H1 (cell line): ENCODE results near the gene CYP27B1. TPM values are rescaled to one million over a fixed set of nuclear protein-coding genes. Genes with fewer than 3 reads are reported as not detected.

ENCODE experiments used
- CTCF ChIA-PET: fragments of 300-600 bp; sonication (Branson Sonifier 250); formaldehyde crosslinking; loops from one replicate; lab custom pipeline; 2021; ENCODE audit not compliant: partially characterized antibody; lab: Charles Lee
- POLR2A ChIA-PET: fragments of 300-600 bp; sonication (Branson Sonifier 250); formaldehyde crosslinking; loops from one replicate; lab custom pipeline; 2021; ENCODE audit warnings: inconsistent platforms; ENCODE audit not compliant: partially characterized antibody; lab: Charles Lee
- DNase-seq, 2 experiments: peaks; one replicate each; pipeline versions ENCODE4 v3.0.0 to v3.0.0-alpha.2; 2010 to 2022; ENCODE audit warnings: low spot score in 2 of 2, low read depth in 1 of 2, mixed read lengths in 1 of 2
- FAIRE-seq: peaks from 2 replicates; lab custom pipeline; 2011; peaks lifted over from hg19 to GRCh38; lab: Jason Lieb, UNC
- H2AFZ ChIP-seq: 2 replicates; pipeline ENCODE4 v1.8.1; 2012; ENCODE audit warnings: low read length, inconsistent platforms
- H2AK5ac ChIP-seq: 2 replicates; pipeline ENCODE4 v1.6.1; 2013; ENCODE audit warnings: low read depth, low read length
- H2BK120ac ChIP-seq: replicated peaks from 2 replicates; pipeline ENCODE3; 2013; ENCODE audit warnings: low read depth, low read length, inconsistent platforms
- H2BK12ac ChIP-seq: 2 replicates; pipeline ENCODE4 v1.6.1; 2013; ENCODE audit warnings: low read depth, low read length
- H2BK15ac ChIP-seq: 2 replicates; pipeline ENCODE4 v1.6.1; 2013; ENCODE audit warnings: low read length
- H2BK20ac ChIP-seq: 2 replicates; pipeline ENCODE4 v1.6.1; 2013; ENCODE audit warnings: low read length
- H2BK5ac ChIP-seq: 2 replicates; pipeline ENCODE4 v1.6.1; 2013; ENCODE audit warnings: low read depth, low read length
- H3K14ac ChIP-seq: 2 replicates; pipeline ENCODE4 v1.6.1; 2013; ENCODE audit warnings: inconsistent platforms; ENCODE audit not compliant: insufficient read length
- H3K18ac ChIP-seq: 2 replicates; pipeline ENCODE4 v1.6.1; 2013; ENCODE audit warnings: low read length; ENCODE audit errors: extremely low read depth
- H3K23ac ChIP-seq: 2 replicates; pipeline ENCODE4 v1.6.1; 2013; ENCODE audit warnings: inconsistent platforms; ENCODE audit not compliant: insufficient read length
- H3K23me2 ChIP-seq: 2 replicates; pipeline ENCODE4 v1.6.1; 2013; ENCODE audit warnings: low read depth, low read length
- H3K27ac ChIP-seq: 2 replicates; pipeline ENCODE4 v1.6.1; 2011; ENCODE audit warnings: low read depth, low read length, inconsistent platforms
- H3K27me3 ChIP-seq, 4 experiments: replicated peaks in 1 of 4; 1 replicate in 1 of 4; 2 replicates in 3 of 4; pipeline versions ENCODE4 v1.6.1 to v1.8.1; 2011 to 2013; ENCODE audit warnings: low read length in 3 of 4, mild to moderate bottlenecking in 3 of 4, inconsistent platforms in 2 of 4, mixed read lengths in 2 of 4, moderate library complexity in 1 of 4; ENCODE audit not compliant: control insufficient read depth in 3 of 4, insufficient read depth in 3 of 4; ENCODE audit errors: extremely low read depth in 1 of 4
- H3K36me3 ChIP-seq, 4 experiments: 2 replicates each; pipeline versions ENCODE4 v1.6.1 to v1.8.1; 2011 to 2013; ENCODE audit warnings: mild to moderate bottlenecking in 4 of 4, low read length in 3 of 4, moderate library complexity in 2 of 4, control low read depth in 1 of 4, inconsistent platforms in 1 of 4; ENCODE audit not compliant: insufficient read depth in 4 of 4, control insufficient read depth in 2 of 4
- H3K4ac ChIP-seq: replicated peaks from 2 replicates; pipeline ENCODE3; 2013; ENCODE audit warnings: low read length, low read depth, mixed read lengths, inconsistent platforms; ENCODE audit not compliant: insufficient read length
- H3K4me1 ChIP-seq, 4 experiments: replicated peaks in 1 of 4; 1 replicate in 1 of 4; 2 replicates in 3 of 4; pipeline versions ENCODE4 v1.6.1 to v1.8.1; 2011 to 2013; ENCODE audit warnings: low read length in 3 of 4, inconsistent platforms in 2 of 4, mixed read lengths in 1 of 4; ENCODE audit not compliant: insufficient read depth in 4 of 4, control insufficient read depth in 3 of 4
- H3K4me2 ChIP-seq, 2 experiments: 2 replicates each; pipeline versions ENCODE4 v1.6.1 to v1.8.1; 2011 to 2013; ENCODE audit warnings: low read depth in 2 of 2, low read length in 2 of 2, control low read depth in 1 of 2, inconsistent platforms in 1 of 2, mild to moderate bottlenecking in 1 of 2; ENCODE audit not compliant: insufficient read depth in 1 of 2
- H3K4me3 ChIP-seq, 4 experiments: fragments of 200-600, 300-600 bp in 1 of 4; sonication (generic), shearing (Covaris generic), sonication (Bioruptor Twin) in 1 of 4; 2 replicates each; pipeline versions ENCODE4 v1.5.1 to v1.8.1; 2011 to 2016; ENCODE audit warnings: low read length in 4 of 4, low read depth in 3 of 4, control low read depth in 2 of 4, inconsistent platforms in 2 of 4, mild to moderate bottlenecking in 2 of 4, mixed read lengths in 1 of 4, moderate library complexity in 1 of 4; ENCODE audit not compliant: insufficient read depth in 2 of 4; ENCODE audit errors: extremely low read depth in 1 of 4
- H3K56ac ChIP-seq: replicated peaks from 2 replicates; pipeline ENCODE3; 2013; ENCODE audit warnings: low read depth, mild to moderate bottlenecking, mixed read lengths, low read length, inconsistent platforms; ENCODE audit not compliant: insufficient read length
- H3K79me1 ChIP-seq: 2 replicates; pipeline ENCODE4 v1.6.1; 2013; ENCODE audit warnings: low read depth, low read length, control low read depth
- H3K79me2 ChIP-seq, 2 experiments: 2 replicates each; pipeline versions ENCODE4 v1.6.1 to v1.8.1; 2012 to 2013; ENCODE audit warnings: low read length in 2 of 2, mild to moderate bottlenecking in 2 of 2, inconsistent platforms in 1 of 2; ENCODE audit not compliant: insufficient read depth in 2 of 2, control insufficient read depth in 1 of 2
- H3K9ac ChIP-seq, 4 experiments: replicated peaks in 1 of 4; 1 replicate in 1 of 4; 2 replicates in 3 of 4; pipeline versions ENCODE4 v1.6.1 to v1.8.1; 2011 to 2013; ENCODE audit warnings: low read depth in 3 of 4, low read length in 3 of 4, control low read depth in 2 of 4, mild to moderate bottlenecking in 2 of 4, moderate library complexity in 2 of 4, inconsistent platforms in 1 of 4; ENCODE audit errors: extremely low read depth in 1 of 4
- H3K9me3 ChIP-seq, 2 experiments: 2 replicates each; pipeline versions ENCODE4 v1.6.1 to v1.8.1; 2012 to 2013; ENCODE audit warnings: mild to moderate bottlenecking in 2 of 2, moderate library complexity in 2 of 2, control low read depth in 1 of 2, inconsistent platforms in 1 of 2, low read depth in 1 of 2, low read length in 1 of 2, mixed read lengths in 1 of 2; ENCODE audit not compliant: insufficient read depth in 2 of 2
- H4K20me1 ChIP-seq, 2 experiments: replicated peaks in 1 of 2; 2 replicates each; pipeline versions ENCODE3 to v1.8.1; 2011 to 2013; ENCODE audit warnings: inconsistent platforms in 2 of 2, low read length in 2 of 2, mild to moderate bottlenecking in 1 of 2; ENCODE audit not compliant: insufficient read depth in 2 of 2, control insufficient read depth in 1 of 2
- H4K5ac ChIP-seq: 2 replicates; pipeline ENCODE4 v1.6.1; 2013; ENCODE audit warnings: low read length, low read depth, mixed read lengths, inconsistent platforms; ENCODE audit not compliant: insufficient read length
- H4K8ac ChIP-seq: 2 replicates; pipeline ENCODE4 v1.8.0; 2013; ENCODE audit warnings: mild to moderate bottlenecking, moderate library complexity, low read length, inconsistent platforms; ENCODE audit not compliant: insufficient read depth; ENCODE audit errors: extremely low read depth
- H4K91ac ChIP-seq: replicated peaks from 2 replicates; pipeline ENCODE3; 2013; ENCODE audit warnings: low read length, mixed read lengths, inconsistent platforms; ENCODE audit not compliant: insufficient read length
- ATF2 ChIP-seq: IDR thresholded peaks from 2 replicates; pipeline ENCODE4 v1.6.1; 2012; ENCODE audit warnings: low read length, inconsistent platforms
- CBX8 ChIP-seq: fragments of 300-800, 300-1000 bp; sonication (generic); IDR thresholded peaks from 2 replicates; pipeline ENCODE4 v1.7.1; 2016; ENCODE audit warnings: low read depth, low read length, borderline replicate concordance
- FOSL1 ChIP-seq: IDR thresholded peaks from 2 replicates; pipeline ENCODE4 v1.6.1; 2011; ENCODE audit warnings: mild to moderate bottlenecking, low read depth, low read length, moderate library complexity; ENCODE audit not compliant: insufficient read depth
- JUN ChIP-seq: IDR thresholded peaks from 2 replicates; pipeline ENCODE4 v1.6.1; 2011; ENCODE audit warnings: low read depth, mild to moderate bottlenecking, improper control_type of control experiment, low read length
- JUND ChIP-seq: IDR thresholded peaks from 2 replicates; pipeline ENCODE4 v1.6.1; 2011; ENCODE audit warnings: mild to moderate bottlenecking, improper control_type of control experiment, low read length
- WGBS, 2 experiments: shearing (Covaris generic) in 1 of 2; methylation state at CpG; one replicate each; pipeline versions ENCODE4 v1.1.6 to v1.1.7; 2013 to 2015; ENCODE audit warnings: low lambda C conversion rate in 2 of 2, mixed read lengths in 2 of 2, inconsistent platforms in 1 of 2, low coverage in 1 of 2, missing lambda C conversion rate in 1 of 2; ENCODE audit not compliant: insufficient replicate concordance in 2 of 2, insufficient coverage in 1 of 2, insufficient read length in 1 of 2; ENCODE audit errors: extremely low coverage in 1 of 2, missing lambda C conversion rate in 1 of 2; 5-methylcytosine and 5-hydroxymethylcytosine counted together
- polyA plus RNA-seq, 7 experiments: library from polyadenylated mRNA; depleted of rRNA in 3 of 7; stranded (reverse) in 5 of 7; unstranded in 2 of 7; fragments of >200 nt in 5 of 7; fragments of 200-250 nt in 2 of 7; gene quantifications; 1 replicate in 5 of 7; 2 replicates in 1 of 7; 4 replicates in 1 of 7; pipeline versions ENCODE4 v1.2.1 to v1.2.3, GENCODE V29; 2011 to 2013; ENCODE audit warnings: missing spikeins in 2 of 7, mixed read lengths in 2 of 7
- total RNA-seq: library from RNA; stranded (reverse); fragmentation: NEBNext Ultra II Directional; extraction: Animal tissue kit (Norgen Biotek cat#: 25700); gene quantifications from 2 replicates; pipeline ENCODE4 v1.2.1, GENCODE V29; 2021

Gene CYP27B1
- total and polyA plus RNA-seq, 2 of the 8 experiments (the other 6 are each of a cell fraction or from before 2014, with no cell fraction given): 2.9 to 3.3 TPM

- Histone ChIP-seq H4K8ac (peak overlapping the region; percentile 100; the same call in 1 of the 2 replicates), H3K23me2 (peaks cover 18% of the 10 kb centered on the region; the same call in 1 of the 2 replicates), H3K9me3 (no peaks in the 10 kb centered on the region), H3K27ac (peak overlapping the region; percentile 99), H3K79me1 (no peaks in the 10 kb centered on the region; the same call in 1 of the 2 replicates), H3K79me2 (0 out of 4 replicates have a peak, but pooled peaks cover 0 to 7% of the 10 kb centered on the region in 2 experiments), H3K14ac (peak overlapping the region; percentile 35), H3K27me3 (peaks cover under 1 to 12% (median 8%) of the 10 kb centered on the region in 4 experiments; a peak in 6 of 7 replicates), H4K20me1 (peaks cover 0 to under 1% of the 10 kb centered on the region in 2 experiments), H2BK120ac (no peak overlapping the region), H2AFZ (peak overlapping the region; percentile 80), H3K4ac (peak overlapping the region; percentile 3), H3K4me3 (peak overlapping the region; percentile 79 to 99 (median 95)), H4K91ac (no peak overlapping the region), H2BK5ac (peak overlapping the region; percentile 100), H2BK20ac (no peak overlapping the region), H3K36me3 (peaks cover 10 to 17% (median 13%) of the 10 kb centered on the region in 4 experiments; a peak in 7 of 8 replicates), H2BK12ac (peak overlapping the region; percentile 99; the same call in 1 of the 2 replicates), H2BK15ac (no peak overlapping the region), H3K4me2 (peak overlapping the region; percentile 96 to 99), H3K18ac (peak overlapping the region; percentile 99), H4K5ac (peak overlapping the region; percentile 2), H3K9ac (peak overlapping the region; percentile 54 to 100 (median 98)), H2AK5ac (no peak overlapping the region; the same call in 1 of the 2 replicates), H3K56ac (no peak overlapping the region), H3K4me1 (peaks cover 6 to 15% (median 9%) of the 10 kb centered on the region in 4 experiments), H3K23ac (no peak overlapping the region)
- TF ChIP-seq ATF2 (no peak), JUN (0 out of 2 replicates have a peak, but pooled peaks have one; percentile 47), CBX8 (no peak), FOSL1 (no peak), JUND (no peak; the same call in 1 of the 2 replicates)
- POLR2A ChIA-PET: interaction anchor here (0.9 to 2.0 kb wide), 22 partner anchors 9 to 178 kb away, joined by 3 to 22 read pairs (median 4); partner anchors contain the start of genes CTDSP2, TSFM and TSPAN31
- 14% methylated on average over 16 of the region's 16 CpGs; no CpG with 5 or more reads in 1 of the 2 experiments for WGBS, 2 experiments
- CTCF ChIA-PET: interaction anchor here (1.0 to 1.6 kb wide), 7 partner anchors 10 to 78 kb away, joined by 3 to 7 read pairs (median 3); partner anchors contain the start of genes OS9 and TSFM
- no peak for FAIRE-seq
- DNase-seq: peak; percentile 80 to 95
Observed at GRCh38 chr12:57771236-57771872, 4.5 kb upstream of the CYP27B1 start.
